Uterus (tissue), 4 donors: Measurements from ENCODE around the gene UBE2O. TPM values are rescaled to one million over a fixed set of nuclear protein-coding genes. Genes with fewer than 3 reads are reported as not detected.

ENCODE experiments used
- DNase-seq, 2 donors: peaks; one replicate each; pipeline ENCODE4 v3.0.0-alpha.2; 2019 to 2020
- H3K27ac ChIP-seq, 2 donors: fragments of 200-600 bp; sonication (generic); 1 replicate in 1 of 2; 2 replicates in 1 of 2; pipeline ENCODE4 v1.5.1; 2016 to 2018
- H3K27me3 ChIP-seq, 2 donors: fragments of 200-600 bp; sonication (generic); one replicate each; pipeline ENCODE4 v1.5.1; 2018 to 2019; ENCODE audit warnings: control low read depth in 1 of 2
- H3K36me3 ChIP-seq, 2 donors: fragments of 200-600 bp; sonication (generic); one replicate each; pipeline ENCODE4 v1.5.1; 2019; ENCODE audit warnings: control low read depth in 1 of 2
- H3K4me1 ChIP-seq, 2 donors: fragments of 200-600 bp; sonication (generic); one replicate each; pipeline ENCODE4 v1.5.1; 2018 to 2019; ENCODE audit warnings: control low read depth in 1 of 2
- H3K4me3 ChIP-seq, 2 donors: fragments of 200-600 bp; sonication (generic); 1 replicate in 1 of 2; 2 replicates in 1 of 2; pipeline ENCODE4 v1.5.1; 2018 to 2019; ENCODE audit warnings: mild to moderate bottlenecking in 1 of 2
- H3K9me3 ChIP-seq, 2 donors: fragments of 200-600 bp; sonication (generic); one replicate each; pipeline ENCODE4 v1.5.1; 2019; ENCODE audit warnings: control low read depth in 1 of 2
- CTCF ChIP-seq, 4 experiments: fragments of 200-600 bp in 2 of 4; fragments of 450-650 bp in 2 of 4; sonication (generic) in 2 of 4; IDR thresholded peaks; one replicate each; pipeline ENCODE4 v1.5.1; 2016 to 2019; ENCODE audit warnings: antibody characterized with exemption in 4 of 4, mild to moderate bottlenecking in 2 of 4, moderate library complexity in 1 of 4
- POLR2A ChIP-seq, 2 donors: fragments of 450-650 bp; IDR thresholded peaks; one replicate each; pipeline ENCODE4 v1.6.1; 2016; ENCODE audit warnings: antibody characterized with exemption in 2 of 2, mild to moderate bottlenecking in 1 of 2, moderate library complexity in 1 of 2
- intact Hi-C: fragments of 100-400 bp; cut with DNase I; formaldehyde crosslinking; loops from one replicate; pipeline ENCODE4 v1.15.1; 2023; ENCODE audit warnings: low total_unique reads
- total RNA-seq, 4 donors: library from RNA; depleted of rRNA in 3 of 4; stranded (reverse); fragments of >200 nt in 3 of 4; gene quantifications; one replicate each; pipeline versions ENCODE4 v1.1.0 to v1.2.4, GENCODE V29; 2014 to 2023
- donor health status: DM: yes; HTN: yes; CAD: no.

Gene UBE2O
- total RNA-seq, 4 donors from 2014 or later: 5.0 to 31.5 (median 17.9) TPM

GRCh38 chr17:76442341-76443338 is 10.3 kb downstream of the UBE2O start:
- no peaks in the 10 kb centered on the region for H3K27me3 ChIP-seq
- no peaks in the 10 kb centered on the region for H3K4me1 ChIP-seq
- no peak for DNase-seq
- no peaks in the 10 kb centered on the region for H3K9me3 ChIP-seq
- no peak overlapping the region for H3K4me3 ChIP-seq
- H3K36me3 ChIP-seq: no peaks in the 10 kb centered on the region
- intact Hi-C loops: no loop called here
- TF ChIP-seq POLR2A (IDR thresholded peaks at IDR 0.05) (no peak), CTCF (IDR thresholded peaks at IDR 0.05) (no peak)
- no peak overlapping the region for H3K27ac ChIP-seq

GRCh38 chr17:76441686-76442340 is 11.1 kb downstream of the UBE2O start:
- Histone ChIP-seq H3K4me3 (no peak overlapping the region), H3K9me3 (no peaks in the 10 kb centered on the region), H3K36me3 (no peaks in the 10 kb centered on the region), H3K4me1 (no peaks in the 10 kb centered on the region), H3K27me3 (no peaks in the 10 kb centered on the region), H3K27ac (no peak overlapping the region)
- no peak for DNase-seq
- no peak for TF ChIP-seq POLR2A (IDR thresholded peaks at IDR 0.05)
- no peak for TF ChIP-seq CTCF (IDR thresholded peaks at IDR 0.05)
- intact Hi-C loops: no loop called here

- H3K36me3 ChIP-seq: no peaks in the 10 kb centered on the region
- H3K27me3 ChIP-seq: no peaks in the 10 kb centered on the region
- H3K27ac ChIP-seq: no peak overlapping the region
- no peaks in the 10 kb centered on the region for H3K9me3 ChIP-seq
- no peak overlapping the region for H3K4me3 ChIP-seq
- intact Hi-C loops: no loop called here
- DNase-seq: no peak
- H3K4me1 ChIP-seq: no peaks in the 10 kb centered on the region
- TF ChIP-seq POLR2A (IDR thresholded peaks at IDR 0.05): no peak
- TF ChIP-seq CTCF (IDR thresholded peaks at IDR 0.05): no peak
These were observed 12.1 kb downstream of the UBE2O start for GRCh38 chr17:76440751-76441362.

- Histone ChIP-seq H3K27ac (no peak overlapping the region), H3K36me3 (no peaks in the 10 kb centered on the region), H3K4me3 (no peak overlapping the region), H3K27me3 (no peaks in the 10 kb centered on the region), H3K4me1 (no peaks in the 10 kb centered on the region), H3K9me3 (no peaks in the 10 kb centered on the region)
- DNase-seq: no peak
- TF ChIP-seq POLR2A (IDR thresholded peaks at IDR 0.05) (no peak), CTCF (IDR thresholded peaks at IDR 0.05) (no peak)
- intact Hi-C loops: no loop called here
These were observed 13.5 kb downstream of the UBE2O start for GRCh38 chr17:76439314-76439928.
